NCI-H774 (cell line): ENCODE results near the gene OVCA2.
A peak's percentile ranks its signal among the peaks of the same experiment; 100 is the strongest.
"Not testable (repeated sequence)": the region's sequence is repeated elsewhere in the genome, so short reads cannot be mapped to it uniquely, and the experiment has no call there.

Source experiments
- DNase-seq: peaks from one replicate; lab custom pipeline; 2025; lab: John Stamatoyannopoulos, UW

The OVCA2 gene

GRCh38 chr17:2041561-2042389 lies at the start of gene OVCA2:
TSS of gene OVCA2 (plus strand) at chr17:2042022. CDS start at chr17:2042048, 26 bp downstream.
- DNase-seq, result peak; percentile 83

DNA sequence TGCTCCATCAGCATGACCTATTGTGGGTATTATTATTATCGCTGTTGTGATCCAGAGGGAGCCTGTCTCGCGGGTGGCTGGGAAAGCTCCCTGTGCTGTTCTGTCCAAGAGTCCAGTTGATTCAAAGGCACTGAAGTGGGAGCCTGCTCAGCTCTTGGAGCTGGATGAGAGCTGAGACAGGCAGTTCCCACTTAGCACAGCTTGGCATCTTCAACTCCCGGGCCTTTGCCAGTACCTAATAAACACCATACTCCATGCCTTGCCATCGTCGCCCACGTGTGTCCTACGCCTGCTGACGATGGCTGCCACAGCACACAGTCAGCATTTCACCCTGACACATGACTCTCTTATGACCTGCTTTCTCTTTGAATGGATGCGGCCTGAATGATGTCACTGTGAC lies 49.3 kb upstream of the OVCA2 start:
- no peak for DNase-seq

- no peak for DNase-seq
Measured at GRCh38 chr17:1994707-1995106, 47.1 kb upstream of the OVCA2 start.

- DNase-seq, result no peak
Measured at GRCh38 chr17:1995321-1995892, 46.4 kb upstream of the OVCA2 start.

- no peak for DNase-seq
Measured at GRCh38 chr17:1995907-1996799, 45.7 kb upstream of the OVCA2 start.

- DNase-seq, result no peak
Measured at GRCh38 chr17:1996800-1997288, 45.0 kb upstream of the OVCA2 start.

DNA sequence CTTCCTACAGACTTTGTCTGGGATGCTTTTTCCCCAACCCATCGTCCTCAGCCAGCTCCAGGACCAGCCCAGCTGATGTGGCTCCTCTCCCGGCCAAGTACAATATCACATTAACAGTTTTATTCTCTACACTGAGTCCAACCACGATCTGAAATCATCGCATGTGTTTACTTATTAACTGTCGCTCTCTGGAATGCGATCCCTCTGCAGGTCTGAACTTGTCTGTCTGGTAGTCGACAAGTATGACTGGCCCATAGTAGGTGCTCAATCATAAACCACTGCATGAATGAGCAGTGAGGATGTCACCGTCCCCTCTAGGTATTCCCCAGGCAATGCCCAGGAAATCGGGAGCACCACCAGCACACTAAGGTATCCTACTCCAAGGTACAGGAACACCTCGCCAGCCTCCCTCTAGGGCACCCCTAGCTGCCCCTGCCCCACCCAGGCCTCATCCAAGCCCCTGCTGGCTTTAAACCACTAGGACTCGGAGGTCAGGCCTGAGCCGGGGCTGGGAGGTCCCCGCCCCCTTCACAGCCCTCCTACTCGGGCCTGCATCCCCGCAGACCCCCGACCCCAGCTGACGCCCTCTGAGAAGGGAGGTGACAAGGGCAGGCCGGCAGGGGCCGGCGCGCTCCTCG lies 44.4 kb upstream of the OVCA2 start:
- DNase-seq, result no peak

DNA sequence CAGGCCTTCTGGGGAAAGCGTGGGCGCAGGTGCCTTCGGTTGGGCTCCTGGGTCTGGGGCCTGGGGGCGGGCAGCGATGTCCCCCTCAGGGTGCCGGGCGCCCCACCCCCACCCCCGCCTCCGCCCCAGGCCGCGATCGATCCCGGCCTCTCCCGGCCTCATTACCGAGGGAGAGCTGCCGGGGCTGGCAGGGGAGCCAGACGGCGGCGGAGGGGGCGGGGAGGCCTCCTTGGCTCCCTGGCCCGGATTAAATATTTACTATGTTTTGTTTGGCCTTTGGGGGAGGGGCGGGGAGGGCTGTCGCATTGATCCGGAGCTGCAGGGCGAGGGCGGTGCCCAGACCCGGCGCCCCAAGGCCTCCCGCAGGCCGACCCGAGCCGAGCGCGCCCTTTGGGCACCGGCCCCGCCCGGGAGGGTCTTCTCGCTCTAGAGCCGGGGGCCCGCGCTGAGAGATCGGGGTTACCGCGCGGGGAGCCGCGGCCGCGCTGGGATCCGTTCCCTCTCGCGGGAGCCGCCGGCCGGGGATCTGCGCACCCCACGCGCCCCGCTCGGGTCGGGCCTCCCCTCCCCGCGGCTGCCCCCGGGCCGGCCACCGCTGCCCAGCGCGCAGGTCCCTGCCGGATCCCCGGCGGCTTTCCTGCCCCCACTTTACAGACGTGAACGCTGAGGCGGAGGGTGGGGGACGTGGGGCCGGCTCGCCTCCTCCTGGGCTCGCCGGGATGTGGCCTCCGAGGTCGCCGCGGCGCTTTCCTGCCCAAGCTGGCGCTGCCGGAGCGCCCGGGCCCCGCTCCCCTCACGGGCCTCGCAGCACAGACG lies 43.7 kb upstream of the OVCA2 start:
- no peak for DNase-seq

DNA sequence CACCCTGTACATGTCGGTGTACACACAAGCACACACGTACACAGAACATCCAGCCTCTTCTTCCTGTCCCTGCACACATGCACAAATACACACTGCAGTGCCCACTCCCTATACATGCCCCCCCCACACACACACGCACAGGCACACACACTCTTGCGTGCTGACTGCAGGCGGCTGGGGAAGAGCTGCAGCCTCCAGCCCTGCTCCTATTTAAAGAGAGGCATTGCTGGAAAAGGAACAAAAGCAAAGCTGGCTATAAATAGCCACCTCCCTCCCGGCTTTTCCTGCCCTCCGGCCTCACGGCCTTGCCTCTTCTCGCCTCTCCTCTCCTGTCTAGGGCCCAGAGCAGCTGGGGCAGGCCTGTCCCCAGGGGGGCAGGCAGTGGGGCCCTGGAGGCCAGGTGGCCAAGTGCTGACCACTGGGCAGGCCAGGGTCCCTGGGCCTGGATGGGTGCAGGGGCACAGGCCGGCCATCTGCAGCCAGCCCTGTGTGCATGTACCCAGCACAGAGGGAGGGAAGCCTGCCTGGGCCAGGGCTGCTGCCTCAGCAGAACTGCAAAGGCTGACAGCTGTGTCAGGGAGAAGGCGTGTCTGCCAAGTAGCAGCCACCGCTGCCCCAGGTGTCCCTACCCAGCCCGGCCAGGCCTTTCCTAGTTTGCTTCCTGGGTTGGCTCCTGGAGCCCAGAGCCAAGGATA lies 42.1 kb upstream of the OVCA2 start:
- DNase-seq, result peak; percentile 21

DNA sequence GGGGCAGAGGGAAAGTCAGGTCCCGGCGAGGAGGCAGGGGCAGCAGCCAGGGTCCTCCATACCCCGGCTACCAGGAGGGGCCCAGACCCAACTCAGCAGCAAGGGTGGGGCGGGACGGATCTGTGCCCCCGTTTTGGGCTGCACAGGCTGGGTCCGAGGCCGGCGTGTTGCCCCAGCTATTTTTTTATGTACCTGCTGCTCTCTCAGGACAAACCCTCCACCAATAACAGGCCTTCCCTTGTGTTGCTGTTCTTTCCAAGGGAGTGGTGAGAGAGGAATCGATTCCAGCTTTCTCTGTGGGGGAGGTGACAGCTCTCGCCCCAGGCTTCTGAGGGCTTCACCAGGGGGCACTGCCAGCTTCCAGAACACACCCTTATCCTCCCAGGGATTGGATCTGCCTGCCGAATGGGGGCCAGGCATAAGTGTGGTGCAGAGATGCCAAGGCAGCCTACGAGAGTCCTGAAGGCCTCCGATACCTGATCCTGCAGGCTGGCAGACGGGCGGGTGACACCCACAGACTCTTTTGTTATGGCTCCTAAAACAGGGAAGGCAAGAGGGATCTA lies 39.0 kb upstream of the OVCA2 start:
- no peak for DNase-seq

DNA sequence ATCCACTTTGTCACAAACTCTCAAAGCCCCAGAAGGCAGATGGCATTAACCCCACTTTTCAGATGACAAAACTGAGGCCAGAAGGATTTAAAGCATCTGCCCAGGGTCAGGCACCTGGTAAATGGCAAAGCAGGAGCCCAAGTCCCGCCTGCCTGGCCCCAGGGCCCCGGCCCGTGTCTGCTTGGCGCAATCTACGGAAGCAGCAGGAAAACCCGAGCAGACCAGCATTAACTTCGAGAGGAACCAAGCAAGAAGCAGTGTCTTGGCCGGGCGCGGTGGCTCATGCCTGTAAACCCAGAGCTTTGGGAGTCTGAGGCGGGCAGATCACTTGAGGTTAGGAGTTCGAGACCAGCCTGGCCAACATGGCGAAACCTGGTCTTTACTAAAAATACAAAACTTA lies 38.3 kb upstream of the OVCA2 start:
- no peak for DNase-seq

DNA sequence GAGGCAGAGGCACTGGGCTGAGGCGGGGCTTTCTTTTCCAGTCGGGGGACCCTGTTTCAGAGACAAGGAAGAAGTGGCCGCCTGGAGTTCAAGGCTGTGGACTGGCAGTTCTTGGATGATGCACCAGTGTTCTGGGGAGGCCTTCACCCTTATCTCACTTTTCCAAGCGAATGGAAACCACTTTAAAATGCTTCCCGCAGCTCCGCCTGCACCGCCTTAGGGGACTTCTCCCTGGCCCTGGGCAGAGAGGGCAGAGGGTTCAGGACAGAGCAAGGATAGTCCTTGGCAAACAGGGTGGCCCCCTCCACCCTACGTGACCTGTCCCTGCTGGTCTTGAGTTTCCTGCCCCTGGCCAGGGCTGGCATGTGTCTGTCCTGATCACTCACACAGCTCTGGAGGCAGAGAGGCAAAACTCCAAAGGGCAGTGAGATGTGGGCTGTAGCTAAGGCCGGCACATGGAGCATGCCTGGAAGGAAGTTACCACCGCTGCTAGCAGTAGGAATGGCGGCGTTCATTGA lies 37.3 kb upstream of the OVCA2 start:
- DNase-seq, result no peak

GRCh38 chr17:2008332-2009126 lies 33.3 kb upstream of the OVCA2 start:
- DNase-seq, result no peak

GRCh38 chr17:2009737-2010136 lies 32.1 kb upstream of the OVCA2 start:
- no peak for DNase-seq

DNA sequence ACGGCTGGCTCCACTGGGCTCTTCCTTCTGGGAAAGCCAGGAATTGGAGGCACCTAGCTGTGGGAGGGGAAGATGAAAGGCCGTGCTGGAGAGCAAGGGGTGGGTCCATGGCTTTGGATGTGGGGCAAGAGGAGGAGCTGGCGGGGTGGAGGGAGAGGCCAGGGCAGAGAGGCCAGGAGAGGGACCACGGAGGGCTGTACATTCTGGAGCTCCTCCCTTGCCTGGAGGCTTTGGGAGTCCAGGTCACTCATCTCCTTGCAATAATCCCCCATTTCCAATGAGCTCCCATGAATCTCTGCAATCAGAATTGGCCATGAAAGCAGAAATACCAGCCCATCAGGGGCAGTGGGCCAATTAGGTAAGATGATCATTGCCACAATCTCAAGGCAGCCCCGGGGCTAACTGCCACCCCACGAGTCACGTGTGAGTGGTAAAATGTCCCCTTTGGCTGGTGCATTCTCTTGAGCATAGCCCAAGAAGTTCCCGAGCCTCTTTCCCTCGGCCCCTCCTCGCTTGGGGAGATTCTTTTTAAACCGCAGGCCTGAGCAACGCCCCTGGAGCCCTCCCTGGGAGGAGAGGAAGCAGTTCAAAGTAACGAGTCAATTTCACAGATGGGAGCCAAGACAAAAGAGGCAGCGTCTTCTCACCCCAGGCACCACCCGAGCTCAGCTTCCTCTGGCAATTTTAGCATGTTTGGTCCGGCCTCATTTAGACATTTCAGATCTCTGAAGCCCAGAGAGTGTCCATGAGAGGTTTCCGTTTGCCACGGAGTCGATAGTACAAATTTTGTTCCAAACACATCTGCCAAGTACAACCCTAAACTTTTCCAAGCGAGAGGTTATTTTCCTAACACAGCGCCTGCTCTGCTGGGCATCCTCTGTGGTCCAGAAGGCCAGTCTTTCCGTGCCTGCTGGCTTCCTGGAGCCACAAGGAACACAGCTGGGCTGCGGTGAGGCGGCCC lies 30.1 kb upstream of the OVCA2 start:
- DNase-seq, result no peak

DNA sequence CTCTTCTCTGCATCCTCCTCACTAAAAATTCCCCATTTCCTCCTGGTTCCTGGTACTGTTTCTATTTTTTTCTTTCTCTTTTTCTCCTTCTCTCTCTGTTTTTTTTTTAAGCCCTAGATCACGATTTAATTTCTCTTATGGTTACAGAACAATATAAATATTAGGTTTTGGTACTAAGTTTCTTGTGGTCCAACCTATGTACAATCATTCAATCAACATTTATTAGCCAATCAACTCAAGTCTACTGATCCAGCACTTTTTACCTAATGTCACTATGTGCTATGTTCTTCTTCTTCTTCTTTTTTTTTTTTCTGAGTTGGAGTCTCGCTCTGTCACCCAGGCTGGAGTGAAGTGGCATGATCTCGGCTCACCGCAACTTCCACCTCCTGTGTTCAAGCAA lies 29.3 kb upstream of the OVCA2 start:
- DNase-seq, result no peak

DNA sequence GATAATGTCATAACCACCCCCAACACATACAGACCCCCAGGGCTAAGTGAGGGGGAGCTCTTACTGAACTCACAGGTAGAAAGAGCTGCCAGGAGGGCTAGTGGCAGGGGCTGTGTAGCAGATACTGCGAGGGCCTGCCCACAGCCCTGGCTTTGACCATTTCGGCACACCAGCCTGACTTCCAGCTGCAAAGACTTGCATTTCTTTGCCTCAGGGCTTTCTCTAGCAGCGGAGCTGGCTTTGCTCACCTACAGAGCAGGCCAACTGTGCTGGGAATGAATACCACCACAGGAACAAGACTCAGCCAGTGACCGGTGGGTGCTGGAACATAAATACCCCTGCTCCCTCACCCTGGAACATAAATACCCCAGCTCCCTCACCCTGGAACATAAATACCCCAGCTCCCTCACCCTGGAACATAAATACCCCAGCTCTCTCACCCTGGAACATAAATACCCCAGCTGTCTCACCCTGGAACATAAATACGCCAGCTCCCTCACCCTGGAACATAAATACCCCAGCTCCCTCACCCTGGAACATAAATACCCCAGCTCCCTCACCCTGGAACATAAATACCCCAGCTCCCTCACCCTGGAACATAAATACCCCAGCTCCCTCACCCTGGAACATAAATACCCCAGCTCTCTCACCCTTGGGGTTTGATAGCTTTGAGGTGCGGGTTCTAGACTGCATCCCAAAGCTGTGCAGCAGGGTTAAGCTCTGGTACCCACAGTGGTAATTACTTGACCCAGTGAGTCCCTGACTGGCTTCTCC lies 28.4 kb upstream of the OVCA2 start:
- not testable (repeated sequence) for DNase-seq
